ENCODE measurements around the gene FAM131C. TPM values are rescaled to one million over a fixed set of nuclear protein-coding genes. Genes with fewer than 3 reads are reported as not detected.

FAM131C gene
- total and polyA plus RNA-seq, 5 donors from 2014 or later: 0.26 TPM; not detected in 4

GRCh38 chr1:16078925-16079656 lies 5.6 kb upstream of the FAM131C start:
- Mint-ChIP-seq H3K36me3 (no peaks in the 10 kb centered on the region), H3K4me1 (peaks cover 0 to 17% (median 9%) of the 10 kb centered on the region in 4 donors), H3K4me3 (peak overlapping the region; percentile 28 to 86 (median 66)), H3K27ac (peak overlapping the region in 1 of 3 donors; percentile 71), H3K9me3 (peaks cover 0 to 3% (median 0%) of the 10 kb centered on the region in 7 donors), H3K27me3 (peaks cover 13% of the 10 kb centered on the region)
- Histone ChIP-seq H3K27ac (ENCODE audit: insufficient read depth, low read length, poor library complexity, severe bottlenecking) (no peak overlapping the region), H3K4me3 (ENCODE audit: low read depth, low read length) (peak overlapping the region; percentile 56), H3K27me3 (ENCODE audit: control insufficient read depth, insufficient read depth, low read length) (peaks cover 3% of the 10 kb centered on the region), H3K9me3 (ENCODE audit: control insufficient read depth in 2 of 2, low read length in 2 of 2) (no peaks in the 10 kb centered on the region), H3K4me1 (ENCODE audit: control insufficient read depth, insufficient read depth, low read length, poor library complexity, severe bottlenecking) (no peaks in the 10 kb centered on the region), H3K36me3 (ENCODE audit: control insufficient read depth, insufficient read depth, low read length) (no peaks in the 10 kb centered on the region)
- ATAC-seq (ENCODE audit: low read depth in 2 of 2) (peak; percentile 66 to 83), DNase-seq (peak; percentile 55 to 77 (median 71))

- Mint-ChIP-seq H3K27ac (peak overlapping the region in 1 of 3 donors; percentile 21), H3K36me3 (no peaks in the 10 kb centered on the region), H3K27me3 (peaks cover 22% of the 10 kb centered on the region), H3K9me3 (peaks cover 0 to 3% (median 0%) of the 10 kb centered on the region in 7 donors), H3K4me1 (peaks cover 0 to 19% (median 13%) of the 10 kb centered on the region in 4 donors), H3K4me3 (peak overlapping the region in 1 of 4 donors; percentile 61)
- no peaks in the 10 kb centered on the region for H3K36me3 ChIP-seq (ENCODE audit: control insufficient read depth, insufficient read depth, low read length)
- no peak for DNase-seq
- H3K9me3 ChIP-seq (ENCODE audit: control insufficient read depth in 2 of 2, low read length in 2 of 2): no peaks in the 10 kb centered on the region
- no peak for ATAC-seq (ENCODE audit: low read depth in 2 of 2)
- no peak overlapping the region for H3K27ac ChIP-seq (ENCODE audit: insufficient read depth, low read length, poor library complexity, severe bottlenecking)
- H3K27me3 ChIP-seq (ENCODE audit: control insufficient read depth, insufficient read depth, low read length): peaks cover 6% of the 10 kb centered on the region
- H3K4me3 ChIP-seq (ENCODE audit: low read depth, low read length): no peak overlapping the region
- peaks cover 9% of the 10 kb centered on the region for H3K4me1 ChIP-seq (ENCODE audit: control insufficient read depth, insufficient read depth, low read length, poor library complexity, severe bottlenecking)
These were observed 4.2 kb upstream of the FAM131C start for GRCh38 chr1:16077406-16078245.

- Histone ChIP-seq H3K27ac (ENCODE audit: insufficient read depth, low read length, poor library complexity, severe bottlenecking) (no peak overlapping the region), H3K4me3 (ENCODE audit: low read depth, low read length) (no peak overlapping the region), H3K9me3 (ENCODE audit: control insufficient read depth in 2 of 2, low read length in 2 of 2) (no peaks in the 10 kb centered on the region), H3K27me3 (ENCODE audit: control insufficient read depth, insufficient read depth, low read length) (peaks cover 6% of the 10 kb centered on the region), H3K36me3 (ENCODE audit: control insufficient read depth, insufficient read depth, low read length) (no peaks in the 10 kb centered on the region), H3K4me1 (ENCODE audit: control insufficient read depth, insufficient read depth, low read length, poor library complexity, severe bottlenecking) (peaks cover 9% of the 10 kb centered on the region)
- Mint-ChIP-seq H3K27ac (peak overlapping the region in 1 of 3 donors; percentile 21), H3K4me3 (no peak overlapping the region), H3K27me3 (peaks cover 28% of the 10 kb centered on the region), H3K9me3 (peaks cover 0 to 3% (median 0%) of the 10 kb centered on the region in 7 donors), H3K4me1 (peaks cover 0 to 19% (median 14%) of the 10 kb centered on the region in 4 donors), H3K36me3 (no peaks in the 10 kb centered on the region)
- ATAC-seq (ENCODE audit: low read depth in 2 of 2) (no peak), DNase-seq (no peak)
These were observed 3.4 kb upstream of the FAM131C start for GRCh38 chr1:16076865-16077238.

GRCh38 chr1:16076031-16076864 lies 2.8 kb upstream of the FAM131C start:
- Mint-ChIP-seq H3K27me3 (peaks cover 30% of the 10 kb centered on the region), H3K4me3 (no peak overlapping the region), H3K4me1 (peaks cover 0 to 21% (median 14%) of the 10 kb centered on the region in 4 donors), H3K9me3 (peaks cover 0 to 3% (median 0%) of the 10 kb centered on the region in 7 donors), H3K36me3 (no peaks in the 10 kb centered on the region), H3K27ac (peak overlapping the region in 1 of 3 donors; percentile 21)
- Histone ChIP-seq H3K9me3 (ENCODE audit: control insufficient read depth in 2 of 2, low read length in 2 of 2) (no peaks in the 10 kb centered on the region), H3K36me3 (ENCODE audit: control insufficient read depth, insufficient read depth, low read length) (no peaks in the 10 kb centered on the region), H3K4me3 (ENCODE audit: low read depth, low read length) (no peak overlapping the region), H3K27me3 (ENCODE audit: control insufficient read depth, insufficient read depth, low read length) (peaks cover 6% of the 10 kb centered on the region), H3K27ac (ENCODE audit: insufficient read depth, low read length, poor library complexity, severe bottlenecking) (no peak overlapping the region), H3K4me1 (ENCODE audit: control insufficient read depth, insufficient read depth, low read length, poor library complexity, severe bottlenecking) (peaks cover 9% of the 10 kb centered on the region)
- DNase-seq (no peak), ATAC-seq (ENCODE audit: low read depth in 2 of 2) (no peak)

- Mint-ChIP-seq H3K27me3 (peaks cover 33% of the 10 kb centered on the region), H3K27ac (no peak overlapping the region), H3K4me1 (peaks cover 0 to 26% (median 15%) of the 10 kb centered on the region in 4 donors), H3K36me3 (no peaks in the 10 kb centered on the region), H3K4me3 (no peak overlapping the region), H3K9me3 (peaks cover 0 to 3% (median 0%) of the 10 kb centered on the region in 7 donors)
- H3K27me3 ChIP-seq (ENCODE audit: control insufficient read depth, insufficient read depth, low read length): peaks cover 6% of the 10 kb centered on the region
- H3K36me3 ChIP-seq (ENCODE audit: control insufficient read depth, insufficient read depth, low read length): no peaks in the 10 kb centered on the region
- no peak overlapping the region for H3K4me3 ChIP-seq (ENCODE audit: low read depth, low read length)
- peaks cover 11% of the 10 kb centered on the region for H3K4me1 ChIP-seq (ENCODE audit: control insufficient read depth, insufficient read depth, low read length, poor library complexity, severe bottlenecking)
- no peaks in the 10 kb centered on the region for H3K9me3 ChIP-seq (ENCODE audit: control insufficient read depth in 2 of 2, low read length in 2 of 2)
- no peak overlapping the region for H3K27ac ChIP-seq (ENCODE audit: insufficient read depth, low read length, poor library complexity, severe bottlenecking)
- ATAC-seq (ENCODE audit: low read depth in 2 of 2) (no peak), DNase-seq (no peak)
These were observed 2.0 kb upstream of the FAM131C start for GRCh38 chr1:16075337-16076030.

- Mint-ChIP-seq H3K27me3 (peaks cover 38% of the 10 kb centered on the region), H3K9me3 (peaks cover 0 to 3% (median 0%) of the 10 kb centered on the region in 7 donors), H3K27ac (peak overlapping the region in 1 of 3 donors; percentile 30), H3K36me3 (no peaks in the 10 kb centered on the region), H3K4me3 (peak overlapping the region; percentile 22 to 87 (median 71)), H3K4me1 (peaks cover 0 to 34% (median 20%) of the 10 kb centered on the region in 4 donors)
- DNase-seq (no peak), ATAC-seq (ENCODE audit: low read depth in 2 of 2) (no peak)
- no peak overlapping the region for H3K4me3 ChIP-seq (ENCODE audit: low read depth, low read length)
- H3K9me3 ChIP-seq (ENCODE audit: control insufficient read depth in 2 of 2, low read length in 2 of 2): no peaks in the 10 kb centered on the region
- H3K4me1 ChIP-seq (ENCODE audit: control insufficient read depth, insufficient read depth, low read length, poor library complexity, severe bottlenecking): peaks cover 18% of the 10 kb centered on the region
- peaks cover 6% of the 10 kb centered on the region for H3K27me3 ChIP-seq (ENCODE audit: control insufficient read depth, insufficient read depth, low read length)
- no peak overlapping the region for H3K27ac ChIP-seq (ENCODE audit: insufficient read depth, low read length, poor library complexity, severe bottlenecking)
- H3K36me3 ChIP-seq (ENCODE audit: control insufficient read depth, insufficient read depth, low read length): no peaks in the 10 kb centered on the region
These were observed 766 bp upstream of the FAM131C start for GRCh38 chr1:16074217-16074616.
